Fibroblast of villous mesenchyme (primary cell): ENCODE measurements around the gene RAB6B. TPM values are rescaled to one million over a fixed set of nuclear protein-coding genes. Genes with fewer than 3 reads are reported as not detected.

Experiments
- DNase-seq: peaks from one replicate; pipeline ENCODE4 v3.0.0-alpha.2; 2010; ENCODE audit warnings: low read depth
- H3K4me3 ChIP-seq: 2 replicates; pipeline ENCODE4 v1.5.1; 2011; ENCODE audit warnings: low read depth, mild to moderate bottlenecking, low read length
- total RNA-seq: library from RNA; depleted of rRNA; stranded (reverse); fragments of >200 nt; gene quantifications from 2 replicates; pipeline ENCODE4 v1.2.3, GENCODE V29; 2012
- TF ChIP-seq, protein P1 (sequence below): IDR thresholded peaks from 2 replicates; pipeline ENCODE4 v1.5.1; 2012; ENCODE audit warnings: low read depth, mild to moderate bottlenecking, low read length; ENCODE audit not compliant: insufficient read depth

RAB6B gene
- total RNA-seq, 1 donor = 0.86 TPM

DNA sequence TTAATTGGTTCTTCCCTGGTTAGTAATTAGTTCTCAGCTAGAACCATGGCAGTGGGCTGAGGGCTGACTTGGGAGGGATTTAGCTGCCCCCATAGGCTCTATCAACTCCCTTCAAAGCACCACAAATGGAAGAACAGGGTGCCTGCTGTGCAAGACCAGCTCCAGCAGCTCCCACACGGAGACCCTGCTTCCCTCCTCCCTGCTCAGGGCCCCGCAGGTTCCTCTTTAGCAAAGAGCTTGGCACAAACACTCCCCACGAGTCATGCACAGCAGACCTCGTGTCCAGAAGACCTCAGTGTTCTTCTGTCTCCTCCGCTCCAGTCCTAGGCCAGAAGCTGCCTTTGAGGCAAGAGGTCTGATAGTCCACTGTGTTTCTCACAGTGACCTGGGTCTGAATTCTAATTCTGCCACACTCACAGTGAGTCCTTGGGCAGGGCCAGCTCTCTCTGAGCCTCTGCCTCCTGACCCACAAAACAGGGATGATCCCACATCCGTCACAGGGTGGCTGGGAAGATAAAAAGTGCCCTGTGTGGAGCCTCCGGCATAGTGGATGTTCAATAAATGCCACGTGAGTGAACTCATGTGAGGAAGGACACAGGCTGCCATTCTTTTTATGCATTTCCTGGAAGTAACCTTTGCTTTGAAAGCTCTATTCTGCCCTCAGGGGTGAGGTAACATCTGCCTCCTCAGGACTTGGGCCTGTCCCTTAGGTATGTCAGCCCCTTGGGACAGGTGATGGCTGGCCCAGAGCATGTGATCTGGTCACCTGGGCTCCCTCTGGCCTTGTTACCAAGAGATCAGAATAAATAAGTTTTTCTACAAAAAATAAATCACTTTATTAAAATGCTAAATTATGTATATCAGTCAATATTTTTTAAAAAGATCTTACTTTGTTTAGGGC, 7.6 kb downstream of the RAB6B start:
- TF ChIP-seq, protein P1, sequence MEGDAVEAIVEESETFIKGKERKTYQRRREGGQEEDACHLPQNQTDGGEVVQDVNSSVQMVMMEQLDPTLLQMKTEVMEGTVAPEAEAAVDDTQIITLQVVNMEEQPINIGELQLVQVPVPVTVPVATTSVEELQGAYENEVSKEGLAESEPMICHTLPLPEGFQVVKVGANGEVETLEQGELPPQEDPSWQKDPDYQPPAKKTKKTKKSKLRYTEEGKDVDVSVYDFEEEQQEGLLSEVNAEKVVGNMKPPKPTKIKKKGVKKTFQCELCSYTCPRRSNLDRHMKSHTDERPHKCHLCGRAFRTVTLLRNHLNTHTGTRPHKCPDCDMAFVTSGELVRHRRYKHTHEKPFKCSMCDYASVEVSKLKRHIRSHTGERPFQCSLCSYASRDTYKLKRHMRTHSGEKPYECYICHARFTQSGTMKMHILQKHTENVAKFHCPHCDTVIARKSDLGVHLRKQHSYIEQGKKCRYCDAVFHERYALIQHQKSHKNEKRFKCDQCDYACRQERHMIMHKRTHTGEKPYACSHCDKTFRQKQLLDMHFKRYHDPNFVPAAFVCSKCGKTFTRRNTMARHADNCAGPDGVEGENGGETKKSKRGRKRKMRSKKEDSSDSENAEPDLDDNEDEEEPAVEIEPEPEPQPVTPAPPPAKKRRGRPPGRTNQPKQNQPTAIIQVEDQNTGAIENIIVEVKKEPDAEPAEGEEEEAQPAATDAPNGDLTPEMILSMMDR = no peak
- no peak overlapping the region for H3K4me3 ChIP-seq
- DNase-seq = no peak

DNA sequence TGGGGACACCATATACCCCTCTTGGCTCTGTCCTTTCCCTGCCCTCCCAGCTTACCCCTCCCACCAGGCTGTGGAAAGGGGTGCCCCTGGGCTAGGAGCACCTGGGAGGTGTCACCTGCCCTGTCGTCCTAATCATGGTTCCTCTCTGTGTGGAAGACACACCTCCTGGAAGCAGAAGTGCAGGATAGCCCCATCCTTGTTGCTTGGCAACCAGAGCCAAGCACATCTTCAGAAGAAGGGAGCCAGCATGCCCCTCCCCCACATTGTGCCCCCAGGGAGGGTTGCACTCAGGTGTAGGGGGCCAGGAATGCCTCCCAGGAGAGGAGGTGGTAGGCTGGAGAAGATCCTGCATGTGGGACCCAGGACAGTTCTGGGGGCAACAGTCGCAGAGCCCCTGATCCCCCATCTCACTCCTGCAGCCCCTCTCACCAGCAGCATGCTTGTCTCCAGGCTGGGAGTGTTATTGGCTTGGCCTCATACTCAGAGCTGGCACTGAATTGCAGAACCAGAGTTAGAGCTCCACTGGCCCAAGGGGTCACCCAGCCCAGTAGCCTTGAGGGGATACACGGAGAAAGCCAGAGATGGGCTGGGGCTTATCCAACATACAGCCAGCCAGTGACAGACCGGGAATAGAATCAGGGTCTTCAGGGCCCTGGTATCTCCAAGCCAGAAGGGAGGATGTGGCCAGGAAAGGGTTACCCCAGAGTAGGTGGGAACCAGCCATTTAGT, 8.4 kb downstream of the RAB6B start:
- TF ChIP-seq, protein P1 = no peak

DNA sequence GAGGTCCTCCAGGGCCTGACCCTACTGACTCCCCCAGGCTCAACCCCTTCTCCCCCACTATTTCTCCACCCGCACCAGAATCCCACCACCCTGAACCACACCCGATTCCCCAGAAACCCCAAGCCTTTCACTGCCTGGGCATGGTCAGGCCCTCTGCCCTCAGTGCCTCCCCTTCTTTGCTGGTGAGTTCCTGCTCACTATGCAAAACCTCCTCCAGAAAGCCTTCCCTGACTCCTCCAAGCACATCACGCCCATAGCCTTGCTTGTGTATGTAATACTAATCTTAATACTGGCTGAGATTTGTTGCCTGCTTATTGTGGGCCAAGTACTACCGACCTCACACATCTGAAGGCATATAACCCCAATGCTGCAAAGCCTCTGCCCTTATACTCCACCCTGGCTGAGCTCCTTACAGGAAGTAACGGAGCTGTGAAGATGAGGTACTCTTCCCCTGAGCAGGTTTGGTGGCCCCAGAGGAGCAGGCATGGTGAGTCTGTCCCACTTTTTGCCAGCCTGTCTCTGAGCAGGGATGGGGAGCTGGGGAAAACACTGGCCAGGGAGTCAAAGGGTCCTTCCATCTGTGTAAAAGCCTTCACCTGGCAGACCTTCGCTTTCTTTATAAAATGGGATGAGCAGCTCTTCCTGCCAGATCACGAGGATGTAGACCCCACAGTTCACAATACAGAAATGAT, 9.5 kb downstream of the RAB6B start:
- H3K4me3 ChIP-seq = no peak overlapping the region
- DNase-seq = no peak
- TF ChIP-seq, protein P1 = no peak

More for the DNA sequence above, 8.4 kb downstream of the RAB6B start:
- H3K4me3 ChIP-seq = no peak overlapping the region
- no peak for DNase-seq

DNA sequence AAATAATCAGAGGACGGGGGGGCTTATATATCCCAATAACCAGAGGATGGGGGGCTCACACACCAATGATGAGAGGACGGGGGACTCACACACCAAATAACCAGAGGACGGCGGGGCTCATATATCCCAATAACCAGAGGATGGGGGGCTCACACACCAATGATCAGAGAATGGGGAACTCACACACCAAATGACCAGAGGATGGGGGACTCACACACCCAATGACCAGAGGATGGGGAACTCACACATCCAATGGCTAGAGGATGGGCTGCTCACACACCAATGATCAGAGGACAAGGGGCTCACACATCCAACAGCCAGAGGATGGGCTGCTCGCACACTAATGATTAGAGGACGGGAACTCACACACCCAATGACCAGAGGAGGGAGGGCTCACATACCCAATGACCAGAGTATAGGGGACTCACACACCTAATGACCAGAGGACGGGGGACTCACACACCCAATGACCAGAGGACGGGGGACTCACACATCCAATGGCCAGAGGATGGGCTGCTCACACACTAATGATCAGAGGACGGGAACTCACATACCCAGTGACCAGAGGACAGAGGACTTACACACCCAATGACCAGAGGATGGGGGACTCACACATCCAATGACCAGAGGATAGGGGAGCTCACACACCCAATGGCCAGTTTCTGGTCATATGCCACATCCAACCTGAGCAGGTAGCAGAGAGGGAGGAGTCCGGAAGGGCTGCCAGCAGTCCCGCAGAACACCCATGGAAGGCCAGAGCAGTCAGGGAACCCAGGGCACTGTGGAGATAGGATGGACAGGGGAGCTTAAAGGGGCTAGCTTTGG, 10.6 kb downstream of the RAB6B start:
- H3K4me3 ChIP-seq = no peak overlapping the region
- no peak for DNase-seq
- TF ChIP-seq, protein P1 = no peak

DNA sequence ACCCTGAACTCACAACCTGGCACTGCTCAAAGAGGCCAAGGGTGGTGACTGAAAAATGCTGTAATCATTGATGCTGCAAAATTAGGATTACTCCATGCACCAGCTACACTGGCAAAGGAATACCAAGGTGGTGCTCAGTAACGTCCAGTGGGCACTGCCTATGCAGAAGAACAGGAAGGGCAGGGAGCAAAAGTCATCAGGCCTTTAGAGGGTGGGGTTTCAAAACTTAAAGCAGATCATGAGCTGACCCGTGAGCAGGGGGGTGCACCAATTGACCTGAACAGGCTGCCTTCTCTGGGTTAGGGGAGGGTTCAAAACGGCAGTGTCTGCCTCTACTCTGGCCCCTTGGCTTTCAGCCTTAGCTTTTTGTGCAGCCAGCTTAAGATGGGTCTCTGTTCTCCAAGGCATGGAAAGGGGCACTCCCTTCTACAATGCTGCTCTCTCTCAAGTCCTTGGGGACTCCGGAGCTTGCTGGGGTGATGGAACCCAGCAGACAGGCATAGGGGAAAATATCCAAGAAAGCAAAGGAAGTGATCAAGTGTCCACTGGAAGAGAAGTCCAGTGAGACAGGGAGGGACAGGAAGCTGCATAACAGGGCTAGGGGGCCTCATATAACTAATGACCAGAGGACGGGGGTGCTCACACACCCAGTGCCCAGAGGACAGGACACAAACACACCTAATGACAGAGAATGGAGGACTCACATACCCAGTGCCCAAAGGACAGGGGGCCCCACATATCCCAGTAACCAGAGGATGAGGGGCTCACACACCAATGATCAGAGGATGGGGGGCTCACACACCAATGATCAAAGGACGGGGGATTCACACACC, 11.4 kb downstream of the RAB6B start:
- TF ChIP-seq, protein P1 = no peak
- no peak overlapping the region for H3K4me3 ChIP-seq
- DNase-seq = no peak

DNA sequence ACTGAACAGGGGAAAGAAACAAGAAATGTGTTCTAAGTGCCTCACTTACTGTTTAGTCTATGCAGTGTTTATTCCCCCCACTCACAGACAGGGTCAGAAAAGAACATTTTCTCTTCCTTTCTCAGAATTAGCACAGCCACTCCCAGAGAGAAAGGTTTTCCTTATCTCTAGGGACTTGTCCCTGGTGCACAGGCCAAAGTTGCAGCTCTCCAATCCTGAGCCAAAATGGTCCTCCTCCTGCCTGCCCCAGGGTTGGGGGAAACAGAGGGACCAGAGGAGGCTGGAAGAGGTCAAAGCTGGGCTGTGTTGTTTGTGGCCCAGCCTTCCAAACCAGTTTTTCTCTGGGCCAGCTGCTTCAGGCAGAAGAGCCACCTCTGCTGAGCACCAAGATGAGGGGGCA, 12.0 kb downstream of the RAB6B start:
- no peak overlapping the region for H3K4me3 ChIP-seq
- no peak for DNase-seq
- TF ChIP-seq, protein P1 = no peak
